ENCODE data around the gene GALNT6.

GRCh38 chr12:51379571-51379970 lies 11.6 kb downstream of the GALNT6 start:
- TF ChIP-seq CTCF (conservative IDR thresholded peaks at IDR 0.05 in 1 of 2, IDR thresholded peaks at IDR 0.05 in 1 of 2; ENCODE audit: extremely low read depth in 1 of 2, insufficient read depth in 1 of 2, low read depth in 1 of 2, low read length in 2 of 2), result no peak
- no peak for TF ChIP-seq EZH2 (IDR thresholded peaks at IDR 0.05; ENCODE audit: borderline replicate concordance, low read length)

Data from mammary epithelial cell (primary cell).